SK-N-SH (cell line): ENCODE results near the gene IFNL4. TPM values are rescaled to one million over a fixed set of nuclear protein-coding genes. Genes with fewer than 3 reads are reported as not detected.

Experiments used
- CTCF ChIA-PET: fragments of 300-600, 350-600 bp; formaldehyde crosslinking; extraction: SDS; loops from one replicate; lab custom pipeline; 2021; lab: Yijun Ruan, JAX
- POLR2A ChIA-PET: fragments of 350-600 bp; sonication (Branson Sonifier 250); formaldehyde crosslinking; extraction: SDS; loops from one replicate; lab custom pipeline; 2020; ENCODE audit warnings: antibody characterized with exemption, inconsistent platforms; lab: Yijun Ruan, JAX
- DNase-seq: peaks from one replicate; pipeline ENCODE4 v3.0.0; 2012
- H2AFZ ChIP-seq: fragments of 200-600 bp; sonication (generic); 2 replicates; pipeline ENCODE4 v1.8.1; 2016; ENCODE audit warnings: antibody characterized with exemption, mild to moderate bottlenecking, low read depth
- H3F3A ChIP-seq: fragments of 200-600 bp; sonication (generic); replicated peaks from 2 replicates; pipeline ENCODE3; 2016; ENCODE audit warnings: antibody characterized with exemption, mild to moderate bottlenecking; ENCODE audit not compliant: insufficient read depth
- H3K27ac ChIP-seq, 2 experiments: fragments of 200-500 bp in 1 of 2; fragments of 200-600 bp in 1 of 2; sonication (Bioruptor generic) in 1 of 2; sonication (generic), shearing (Covaris generic) in 1 of 2; 2 replicates each; pipeline versions ENCODE4 v1.5.1 to v1.6.1; 2014 to 2016; ENCODE audit warnings: low read depth in 2 of 2, inconsistent platforms in 1 of 2, low read length in 1 of 2, mild to moderate bottlenecking in 1 of 2, mixed read lengths in 1 of 2
- H3K27me3 ChIP-seq: fragments of 200-600 bp; sonication (generic), shearing (Covaris generic); 2 replicates; pipeline ENCODE4 v1.6.1; 2016; ENCODE audit warnings: mixed run types; ENCODE audit not compliant: insufficient read depth
- H3K36me3 ChIP-seq, 2 experiments: fragments of 200-500 bp in 1 of 2; fragments of 200-600 bp in 1 of 2; sonication (Bioruptor generic) in 1 of 2; sonication (generic) in 1 of 2; replicated peaks in 1 of 2; 2 replicates each; pipeline versions ENCODE3 to v1.5.1; 2014 to 2016; ENCODE audit warnings: low read length in 1 of 2, mild to moderate bottlenecking in 1 of 2; ENCODE audit not compliant: insufficient read depth in 2 of 2, control insufficient read depth in 1 of 2
- H3K4me1 ChIP-seq, 2 experiments: fragments of 200-500 bp in 1 of 2; fragments of 200-600 bp in 1 of 2; sonication (Bioruptor generic) in 1 of 2; sonication (generic), shearing (Covaris generic) in 1 of 2; 2 replicates each; pipeline versions ENCODE4 v1.5.1 to v1.6.1; 2014 to 2016; ENCODE audit warnings: low read depth in 1 of 2, low read length in 1 of 2, mixed run types in 1 of 2; ENCODE audit not compliant: insufficient read depth in 2 of 2, control insufficient read depth in 1 of 2
- H3K4me2 ChIP-seq: fragments of 200-600 bp; sonication (generic), shearing (Covaris generic); 2 replicates; pipeline ENCODE4 v1.6.1; 2017; ENCODE audit warnings: mixed run types
- H3K4me3 ChIP-seq, 2 experiments: fragments of 200-500 bp in 1 of 2; fragments of 200-600 bp in 1 of 2; sonication (Bioruptor generic) in 1 of 2; sonication (generic), shearing (Covaris generic) in 1 of 2; 2 replicates each; pipeline versions ENCODE4 v1.5.1 to v1.8.1; 2014 to 2016; ENCODE audit warnings: low read depth in 2 of 2, inconsistent platforms in 1 of 2, low read length in 1 of 2, mild to moderate bottlenecking in 1 of 2, mixed read lengths in 1 of 2, moderate library complexity in 1 of 2
- H3K79me2 ChIP-seq: fragments of 200-600 bp; sonication (generic); 2 replicates; pipeline ENCODE4 v1.8.1; 2017; ENCODE audit warnings: mild to moderate bottlenecking; ENCODE audit not compliant: insufficient read depth
- H3K9ac ChIP-seq: fragments of 200-600 bp; sonication (generic); 2 replicates; pipeline ENCODE4 v1.6.1; 2017; ENCODE audit warnings: mixed run types
- H3K9me2 ChIP-seq: fragments of 200-600 bp; sonication (generic); 2 replicates; pipeline ENCODE4 v1.6.1; 2017; ENCODE audit warnings: mixed run types
- H3K9me3 ChIP-seq: fragments of 200-600 bp; sonication (generic); 2 replicates; pipeline ENCODE4 v1.6.1; 2017; ENCODE audit warnings: mixed run types, mild to moderate bottlenecking, moderate library complexity
- H4K20me1 ChIP-seq: fragments of 200-600 bp; sonication (generic); 2 replicates; pipeline ENCODE4 v1.6.1; 2017; ENCODE audit warnings: mild to moderate bottlenecking, mixed run types; ENCODE audit not compliant: insufficient read depth
- CHD2 ChIP-seq: fragments of 150-350 bp; IDR thresholded peaks from 2 replicates; pipeline ENCODE4 v1.6.1; 2018; ENCODE audit warnings: low read length; ENCODE audit not compliant: partially characterized antibody
- CTCF ChIP-seq: fragments of 200-600 bp; sonication (generic); IDR thresholded peaks from 2 replicates; pipeline ENCODE4 v1.6.1; 2017; ENCODE audit warnings: antibody characterized with exemption, mild to moderate bottlenecking, moderate library complexity
- EP300 ChIP-seq, 2 experiments: IDR thresholded peaks; 2 replicates each; pipeline versions ENCODE4 v1.4.0 to v1.6.1; 2012; ENCODE audit warnings: borderline replicate concordance in 1 of 2, low read depth in 1 of 2, low read length in 1 of 2
- EZH2phosphoT487 ChIP-seq: fragments of 200-600 bp; sonication (generic); IDR thresholded peaks from 2 replicates; pipeline ENCODE4 v1.6.1; 2017; ENCODE audit warnings: low read depth, mixed run types, mild to moderate bottlenecking, antibody characterized with exemption, moderate library complexity, borderline replicate concordance
- FOSL2 ChIP-seq: IDR thresholded peaks from 2 replicates; pipeline ENCODE4 v1.4.0; 2012; ENCODE audit warnings: low read depth, mild to moderate bottlenecking, moderate library complexity, borderline replicate concordance
- FOXJ3 ChIP-seq: sonication (generic); formaldehyde crosslinking; IDR thresholded peaks from 2 replicates; pipeline ENCODE4 v1.5.1; 2020; ENCODE audit warnings: mild to moderate bottlenecking, missing genetic modification reagents
- GABPA ChIP-seq: IDR thresholded peaks from 2 replicates; pipeline ENCODE4 v1.4.0; 2012; ENCODE audit warnings: low read depth, mild to moderate bottlenecking
- GATA2 ChIP-seq: sonication (generic); formaldehyde crosslinking; IDR thresholded peaks from 2 replicates; pipeline ENCODE4 v1.5.0; 2020; ENCODE audit warnings: mild to moderate bottlenecking, missing genetic modification reagents
- IRF3 ChIP-seq: fragments of 150-350 bp; IDR thresholded peaks from 2 replicates; pipeline ENCODE4 v1.6.1; 2016; ENCODE audit warnings: mild to moderate bottlenecking, low read depth, low read length
- MEF2A ChIP-seq: IDR thresholded peaks from 2 replicates; pipeline ENCODE4 v1.4.0; 2012; ENCODE audit warnings: low read depth, borderline replicate concordance
- NRF1 ChIP-seq: IDR thresholded peaks from 2 replicates; pipeline ENCODE4 v1.6.1; 2012; ENCODE audit warnings: low read depth, mild to moderate bottlenecking, low read length
- PBX3 ChIP-seq: IDR thresholded peaks from 2 replicates; pipeline ENCODE4; 2012
- POLR2AphosphoS5 ChIP-seq: IDR thresholded peaks from 2 replicates; pipeline ENCODE4 v1.6.1; 2012; ENCODE audit warnings: low read depth, low read length
- REST ChIP-seq: IDR thresholded peaks from 2 replicates; pipeline ENCODE4 v1.6.1; 2012; ENCODE audit warnings: mild to moderate bottlenecking, low read depth, low read length, moderate library complexity
- RXRA ChIP-seq: IDR thresholded peaks from 2 replicates; pipeline ENCODE4 v1.4.0; 2012; ENCODE audit warnings: low read depth, mild to moderate bottlenecking, borderline replicate concordance
- SMC3 ChIP-seq: IDR thresholded peaks from 2 replicates; pipeline ENCODE4 v1.6.1; 2012; ENCODE audit warnings: low read depth, low read length, improper control_type of control experiment
- TAF1 ChIP-seq: IDR thresholded peaks from 2 replicates; pipeline ENCODE4 v1.6.1; 2012; ENCODE audit warnings: low read depth, mild to moderate bottlenecking, low read length, moderate library complexity, borderline replicate concordance
- TCF12 ChIP-seq: IDR thresholded peaks from 2 replicates; pipeline ENCODE4 v1.4.0; 2012
- USF1 ChIP-seq: IDR thresholded peaks from 2 replicates; pipeline ENCODE4 v1.4.0; 2012; ENCODE audit warnings: low read depth, borderline replicate concordance
- USF2 ChIP-seq: fragments of 150-350 bp; IDR thresholded peaks from 2 replicates; pipeline ENCODE4 v1.6.1; 2017; ENCODE audit warnings: antibody characterized with exemption, low read length, low read depth, borderline replicate concordance
- WGBS: methylation state at CpG from one replicate; pipeline ENCODE4 v1.1.6; 2017; ENCODE audit warnings: low lambda C conversion rate; 5-methylcytosine and 5-hydroxymethylcytosine counted together
- polyA plus RNA-seq, 3 experiments: library from polyadenylated mRNA; depleted of rRNA; stranded (reverse); fragments of >200 nt; gene quantifications; 2 replicates each; pipeline ENCODE4 v1.2.3, GENCODE V29; 2012

IFNL4 gene
- polyA plus RNA-seq, 1 of the 3 experiments (the other 2 are of a cell fraction), result not detected

GRCh38 chr19:39196320-39196719 lies 52.3 kb downstream of the IFNL4 start:
- DNase-seq, result no peak
- H3K27ac ChIP-seq, result no peak overlapping the region
- no peaks in the 10 kb centered on the region for H3K36me3 ChIP-seq
- H3K4me2 ChIP-seq, result no peak overlapping the region
- H3K4me3 ChIP-seq, result no peak overlapping the region
- CTCF ChIA-PET, result interaction anchor here (2.0 to 5.4 kb wide), 2 partner anchors 10 to 74 kb away, joined by 8 to 26 read pairs; no protein-coding TSS in a partner anchor
- H3K9me2 ChIP-seq, result no peaks in the 10 kb centered on the region
- peaks cover 0 to 11% of the 10 kb centered on the region in 2 experiments; a peak in 1 of 4 replicates for H3K4me1 ChIP-seq
- no peak overlapping the region for H2AFZ ChIP-seq
- H3K27me3 ChIP-seq, result peaks cover 28% of the 10 kb centered on the region; the same call in 1 of the 2 replicates
- no peaks in the 10 kb centered on the region for H3K79me2 ChIP-seq
- H3K9ac ChIP-seq, result no peak overlapping the region
- H4K20me1 ChIP-seq, result no peaks in the 10 kb centered on the region
- TF ChIP-seq CHD2, result no peak
- no peak for TF ChIP-seq EP300 (IDR thresholded peaks at IDR 0.05; ENCODE audit: borderline replicate concordance in 1 of 2, low read depth in 1 of 2, low read length in 1 of 2)
- TF ChIP-seq TCF12, result no peak
- no peak for TF ChIP-seq USF2
- no peak for TF ChIP-seq PBX3
- TF ChIP-seq TAF1, result no peak
- no peak for TF ChIP-seq GATA2
- TF ChIP-seq CTCF, result no peak
- no peak for TF ChIP-seq NRF1
- no peak for TF ChIP-seq FOSL2
- no peak for TF ChIP-seq POLR2AphosphoS5
- no peak for TF ChIP-seq FOXJ3
- no peak for TF ChIP-seq SMC3
- no peak for TF ChIP-seq MEF2A
- TF ChIP-seq RXRA, result no peak
- no peak for TF ChIP-seq EZH2phosphoT487
- no peak for TF ChIP-seq USF1
- TF ChIP-seq REST, result no peak
- no peak for TF ChIP-seq GABPA
- no peak for TF ChIP-seq IRF3
- WGBS, result 36% methylated on average over 7 of the region's 7 CpGs
- POLR2A ChIA-PET, result no interaction called here
- no peaks in the 10 kb centered on the region for H3K9me3 ChIP-seq
- no peaks in the 10 kb centered on the region for H3F3A ChIP-seq
